AG08396 (cell line): ENCODE measurements around the gene EIF3D.
A peak's percentile ranks its signal among the peaks of the same experiment; 100 is the strongest.

ENCODE experiments used
- DNase-seq: peaks from one replicate; pipeline ENCODE4 v3.0.0; 2012; ENCODE audit warnings: low spot score, mixed read lengths

EIF3D gene

DNA sequence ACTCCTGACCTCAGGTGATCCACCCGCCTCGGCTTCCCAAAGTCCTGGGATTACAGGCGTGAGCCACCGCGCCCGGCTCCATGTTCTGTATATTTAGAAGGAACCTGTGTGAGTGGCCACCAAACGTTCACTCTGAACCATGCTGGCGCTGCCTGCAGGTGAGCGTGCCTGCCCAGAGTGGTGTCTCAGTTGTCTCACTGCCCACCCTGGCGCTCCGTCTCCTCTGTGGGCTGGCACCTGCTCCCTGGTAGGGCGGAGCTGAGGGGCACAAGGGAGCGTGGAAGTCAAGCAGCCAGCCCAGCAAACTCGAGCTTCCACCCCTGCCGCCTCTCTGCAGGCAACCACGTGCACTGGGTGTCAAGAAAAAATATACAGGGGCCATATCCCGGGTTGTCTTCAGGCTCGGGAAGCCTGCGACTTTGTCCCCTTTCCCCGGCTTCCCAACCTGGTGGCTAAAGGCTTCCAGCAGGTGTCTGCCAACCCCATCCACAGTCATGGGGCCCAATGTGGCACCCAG, 64.2 kb downstream of the EIF3D start:
- no peak for DNase-seq

DNA sequence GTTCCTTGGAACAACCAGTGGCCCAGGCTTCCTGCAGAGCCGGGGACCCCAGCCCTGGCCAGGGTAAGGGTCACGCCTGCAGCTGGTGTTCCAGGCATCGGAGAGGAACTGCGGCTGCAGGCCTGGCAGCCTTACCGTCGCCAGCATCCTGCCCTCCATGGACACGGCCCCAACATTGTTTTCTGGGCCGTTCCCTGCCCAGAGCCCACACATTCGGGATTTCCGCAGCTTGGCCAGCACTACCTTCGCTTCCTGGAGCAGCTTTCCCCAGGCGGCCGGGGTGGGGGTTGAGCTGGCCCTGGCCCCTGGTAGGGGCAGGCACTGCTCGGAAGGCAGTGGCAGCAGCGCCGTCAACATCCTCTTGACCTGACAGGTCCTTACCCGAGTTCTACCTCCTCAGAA, 65.2 kb downstream of the EIF3D start:
- no peak for DNase-seq

- peak; percentile 75 for DNase-seq
These were observed 67.0 kb downstream of the EIF3D start for GRCh38 chr22:36461665-36462649.
